Neural progenitor cell (in vitro differentiated cells): ENCODE results near the gene LCA5L. TPM values are rescaled to one million over a fixed set of nuclear protein-coding genes. Genes with fewer than 3 reads are reported as not detected.

Source experiments
- DNase-seq: peaks from one replicate; pipeline ENCODE4 v3.0.0-alpha.2; 2016; ENCODE audit warnings: low spot score
- H2AFZ ChIP-seq: fragments of 200-600 bp; sonication (generic); replicated peaks from 2 replicates; pipeline ENCODE4 v1.6.1; 2016; ENCODE audit warnings: antibody characterized with exemption
- H3F3A ChIP-seq: fragments of 200-600 bp; sonication (generic); 2 replicates; pipeline ENCODE4 v1.6.1; 2016; ENCODE audit warnings: antibody characterized with exemption, low read depth
- H3K27ac ChIP-seq: fragments of 200-600 bp; sonication (generic); 2 replicates; pipeline ENCODE4 v1.5.1; 2016; ENCODE audit warnings: mild to moderate bottlenecking
- H3K27me3 ChIP-seq: fragments of 200-600 bp; sonication (generic); 2 replicates; pipeline ENCODE4 v1.6.1; 2016; ENCODE audit warnings: mild to moderate bottlenecking, moderate library complexity
- H3K36me3 ChIP-seq: fragments of 200-600 bp; sonication (generic); 2 replicates; pipeline ENCODE4 v1.5.1; 2016
- H3K4me1 ChIP-seq: fragments of 200-600 bp; sonication (generic); 2 replicates; pipeline ENCODE4 v1.6.1; 2016; ENCODE audit warnings: mixed run types
- H3K4me2 ChIP-seq: fragments of 200-600 bp; sonication (generic); 2 replicates; pipeline ENCODE4 v1.6.1; 2016
- H3K4me3 ChIP-seq: fragments of 200-600 bp; sonication (generic); 2 replicates; pipeline ENCODE4 v1.5.1; 2016
- H3K79me2 ChIP-seq: fragments of 200-600 bp; sonication (generic); 2 replicates; pipeline ENCODE4 v1.6.1; 2016; ENCODE audit warnings: low read depth
- H3K9ac ChIP-seq: fragments of 200-600 bp; sonication (generic); 2 replicates; pipeline ENCODE4 v1.6.1; 2016
- H3K9me3 ChIP-seq: fragments of 200-600 bp; sonication (generic); 2 replicates; pipeline ENCODE4 v1.5.1; 2016; ENCODE audit warnings: low read depth
- H4K20me1 ChIP-seq: fragments of 200-600 bp; sonication (generic); 2 replicates; pipeline ENCODE4 v1.6.1; 2016; ENCODE audit warnings: low read depth
- H3K27ac Mint-ChIP-seq: 3 replicates; pipeline ENCODE4 v1.8.0; 2021; ENCODE audit warnings: mixed read lengths
- H3K27me3 Mint-ChIP-seq: 2 replicates; pipeline ENCODE4 v1.8.0; 2022; ENCODE audit warnings: low read depth, mild to moderate bottlenecking, inconsistent platforms, moderate library complexity, mixed read lengths; ENCODE audit not compliant: insufficient read depth
- H3K36me3 Mint-ChIP-seq: 3 replicates; pipeline ENCODE4 v1.8.0; 2021; ENCODE audit warnings: mixed read lengths
- H3K4me1 Mint-ChIP-seq: 3 replicates; pipeline ENCODE4 v1.8.0; 2021; ENCODE audit warnings: mixed read lengths
- H3K4me3 Mint-ChIP-seq: 3 replicates; pipeline ENCODE4 v1.8.0; 2021; ENCODE audit warnings: mild to moderate bottlenecking, moderate library complexity, mixed read lengths
- H3K9me3 Mint-ChIP-seq: 3 replicates; pipeline ENCODE4 v1.8.0; 2020; ENCODE audit warnings: mixed read lengths
- EZH2 ChIP-seq: fragments of 200-600 bp; sonication (generic); IDR thresholded peaks from 2 replicates; pipeline ENCODE4 v1.6.1; 2017; ENCODE audit warnings: antibody characterized with exemption, mild to moderate bottlenecking, moderate library complexity
- EZH2phosphoT487 ChIP-seq: fragments of 200-600 bp; sonication (generic); IDR thresholded peaks from 2 replicates; pipeline ENCODE4 v1.6.1; 2017; ENCODE audit warnings: antibody characterized with exemption
- total RNA-seq: library from RNA; depleted of rRNA; stranded (reverse); fragments of >200 nt; gene quantifications from 2 replicates; pipeline ENCODE4 v1.2.3, GENCODE V29; 2015; ENCODE audit warnings: low replicate concordance
- TF ChIP-seq, protein P1 (sequence below): fragments of 200-600 bp; sonication (generic); IDR thresholded peaks from 2 replicates; pipeline ENCODE4 v1.5.1; 2017; ENCODE audit warnings: antibody characterized with exemption, mild to moderate bottlenecking

LCA5L gene
- total RNA-seq, 1 donor from 2014 or later, result 4.7 TPM

DNA sequence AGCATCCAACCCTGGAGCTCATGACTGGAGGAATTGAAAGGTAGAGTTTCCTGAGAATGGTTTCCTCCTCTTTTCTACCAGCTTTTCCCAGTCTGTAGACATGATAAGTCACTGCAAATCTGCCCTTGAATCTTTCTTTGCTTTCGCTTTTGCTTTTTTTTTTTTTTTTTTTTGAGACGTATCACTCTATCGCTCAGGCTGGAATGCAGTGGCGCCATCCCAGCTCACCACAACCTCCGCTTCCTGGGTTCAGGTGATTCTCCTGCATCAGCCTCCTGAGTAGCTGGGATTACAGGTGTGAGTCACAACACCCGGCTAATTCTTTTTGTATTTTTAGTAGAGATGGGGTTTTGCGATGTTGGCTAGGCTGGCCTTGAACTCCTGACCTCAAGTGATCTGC is 1.7 kb upstream of the LCA5L start:
- Histone ChIP-seq H3K27me3 (no peaks in the 10 kb centered on the region), H3K9ac (no peak overlapping the region), H3K9me3 (no peaks in the 10 kb centered on the region), H3F3A (peaks cover 22% of the 10 kb centered on the region), H3K4me2 (no peak overlapping the region), H3K4me1 (peaks cover 29% of the 10 kb centered on the region), H3K4me3 (no peak overlapping the region), H3K36me3 (no peaks in the 10 kb centered on the region), H3K79me2 (no peaks in the 10 kb centered on the region), H3K27ac (no peak overlapping the region), H2AFZ (no peak overlapping the region), H4K20me1 (no peaks in the 10 kb centered on the region)
- peaks cover 24% of the 10 kb centered on the region for H3K4me1 Mint-ChIP-seq
- peak overlapping the region; percentile 92 for H3K4me3 Mint-ChIP-seq
- peaks cover 2% of the 10 kb centered on the region for H3K9me3 Mint-ChIP-seq
- H3K27ac Mint-ChIP-seq, result no peak overlapping the region
- H3K27me3 Mint-ChIP-seq, result no peaks in the 10 kb centered on the region
- no peak for TF ChIP-seq EZH2
- TF ChIP-seq, protein P1, sequence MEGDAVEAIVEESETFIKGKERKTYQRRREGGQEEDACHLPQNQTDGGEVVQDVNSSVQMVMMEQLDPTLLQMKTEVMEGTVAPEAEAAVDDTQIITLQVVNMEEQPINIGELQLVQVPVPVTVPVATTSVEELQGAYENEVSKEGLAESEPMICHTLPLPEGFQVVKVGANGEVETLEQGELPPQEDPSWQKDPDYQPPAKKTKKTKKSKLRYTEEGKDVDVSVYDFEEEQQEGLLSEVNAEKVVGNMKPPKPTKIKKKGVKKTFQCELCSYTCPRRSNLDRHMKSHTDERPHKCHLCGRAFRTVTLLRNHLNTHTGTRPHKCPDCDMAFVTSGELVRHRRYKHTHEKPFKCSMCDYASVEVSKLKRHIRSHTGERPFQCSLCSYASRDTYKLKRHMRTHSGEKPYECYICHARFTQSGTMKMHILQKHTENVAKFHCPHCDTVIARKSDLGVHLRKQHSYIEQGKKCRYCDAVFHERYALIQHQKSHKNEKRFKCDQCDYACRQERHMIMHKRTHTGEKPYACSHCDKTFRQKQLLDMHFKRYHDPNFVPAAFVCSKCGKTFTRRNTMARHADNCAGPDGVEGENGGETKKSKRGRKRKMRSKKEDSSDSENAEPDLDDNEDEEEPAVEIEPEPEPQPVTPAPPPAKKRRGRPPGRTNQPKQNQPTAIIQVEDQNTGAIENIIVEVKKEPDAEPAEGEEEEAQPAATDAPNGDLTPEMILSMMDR, result no peak
- TF ChIP-seq EZH2phosphoT487, result no peak
- DNase-seq, result no peak
- peaks cover 2% of the 10 kb centered on the region for H3K36me3 Mint-ChIP-seq

DNA sequence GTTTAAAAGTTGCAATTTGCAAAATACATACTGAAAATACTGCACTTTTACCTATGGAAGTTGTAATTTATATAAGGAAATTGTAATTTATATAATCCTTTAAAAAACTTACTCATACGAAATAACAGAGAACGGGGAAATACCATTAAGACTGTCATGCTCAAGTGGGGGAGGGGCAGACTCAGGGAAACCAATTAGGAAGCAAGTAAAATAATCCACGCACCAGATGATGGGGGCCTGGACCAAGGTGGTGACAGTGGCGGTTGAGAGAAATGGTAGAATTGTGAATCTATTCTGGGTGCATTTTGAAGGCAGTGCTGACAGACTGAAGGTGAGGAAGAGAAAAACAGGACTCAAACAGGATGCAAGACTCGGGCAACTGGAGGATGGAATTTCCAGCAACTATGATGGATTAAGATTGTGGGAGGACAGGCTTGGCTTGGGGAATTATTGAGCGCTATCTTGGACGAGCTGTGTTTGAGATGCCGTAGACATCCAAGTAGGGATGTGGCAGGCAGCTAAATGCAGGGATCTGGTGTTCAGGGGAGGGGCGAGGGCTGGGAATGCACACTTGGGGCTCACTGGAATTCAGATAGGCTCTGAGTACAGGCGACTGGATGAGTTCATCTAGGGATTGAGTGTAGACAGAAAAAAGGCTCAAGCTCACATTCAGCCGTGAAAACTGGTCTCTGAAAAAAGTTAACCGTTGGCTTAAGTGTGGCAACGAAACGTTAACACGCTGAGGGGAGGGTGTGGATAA is 977 bp downstream of the LCA5L start:
- H3K4me1 ChIP-seq, result peaks cover 24% of the 10 kb centered on the region
- H3K36me3 ChIP-seq, result no peaks in the 10 kb centered on the region
- peak overlapping the region; percentile 80 for H2AFZ ChIP-seq
- Mint-ChIP-seq H3K4me3 (peak overlapping the region; percentile 92), H3K4me1 (peaks cover 13% of the 10 kb centered on the region), H3K27ac (peak overlapping the region; percentile 11), H3K36me3 (peaks cover 2% of the 10 kb centered on the region), H3K27me3 (peaks cover under 1% of the 10 kb centered on the region), H3K9me3 (peaks cover 2% of the 10 kb centered on the region)
- H3K4me3 ChIP-seq, result peak overlapping the region; percentile 90
- no peak overlapping the region for H3K27ac ChIP-seq
- peak; percentile 64 for DNase-seq
- H4K20me1 ChIP-seq, result no peaks in the 10 kb centered on the region
- H3K9ac ChIP-seq, result peak overlapping the region; percentile 51
- no peaks in the 10 kb centered on the region for H3K79me2 ChIP-seq
- no peaks in the 10 kb centered on the region for H3K27me3 ChIP-seq
- peaks cover 11% of the 10 kb centered on the region for H3F3A ChIP-seq
- peak overlapping the region; percentile 96 for H3K4me2 ChIP-seq
- TF ChIP-seq EZH2phosphoT487 (no peak), EZH2 (no peak)
- TF ChIP-seq, protein P1, result no peak
- H3K9me3 ChIP-seq, result no peaks in the 10 kb centered on the region

DNA sequence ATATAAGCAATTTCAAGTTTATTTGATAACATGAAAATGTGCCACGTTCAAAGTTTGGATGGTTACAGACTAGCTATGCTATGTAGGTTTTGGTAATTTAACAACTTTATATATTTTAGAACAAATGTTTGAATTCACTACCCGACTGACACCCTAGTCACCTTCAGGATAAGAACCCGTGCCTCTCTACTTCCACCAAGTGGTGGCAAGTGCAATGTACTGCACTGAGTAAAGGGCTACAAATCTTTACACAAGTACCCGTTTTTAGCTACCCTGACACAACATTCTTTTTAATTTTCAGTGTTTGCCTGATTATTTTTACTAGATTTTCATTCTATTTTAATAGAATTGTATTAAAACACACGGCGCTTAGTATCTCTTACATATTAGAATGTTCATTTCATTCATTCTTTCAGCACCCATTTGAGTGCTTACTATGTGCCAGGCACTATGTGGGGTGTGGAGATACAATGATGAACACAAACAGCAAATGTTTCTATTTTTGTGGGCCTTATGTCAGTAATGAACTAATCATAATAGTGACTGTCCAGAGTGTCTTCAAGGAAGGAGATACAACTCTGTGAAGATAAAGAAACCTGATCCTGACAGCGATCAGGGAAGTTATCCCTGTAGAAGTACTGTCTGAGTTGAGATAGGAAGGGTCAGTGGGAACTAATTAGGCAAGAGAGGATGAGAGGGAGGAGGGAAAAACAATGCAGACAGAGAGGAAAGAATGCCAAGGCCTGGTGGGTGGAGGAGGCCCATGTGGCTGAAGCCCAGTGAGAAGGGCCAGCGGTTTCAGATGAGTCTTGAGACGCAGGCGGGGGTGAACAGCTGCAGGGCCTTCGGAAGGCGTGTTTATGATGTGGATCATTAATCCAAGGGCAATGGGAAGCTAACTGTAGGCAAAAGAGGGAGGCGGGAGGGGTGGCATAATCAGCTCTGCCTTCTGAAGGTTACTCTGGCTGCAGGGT is 3.8 kb downstream of the LCA5L start:
- Mint-ChIP-seq H3K4me3 (no peak overlapping the region), H3K27ac (no peak overlapping the region), H3K4me1 (peaks cover 13% of the 10 kb centered on the region), H3K27me3 (peaks cover 2% of the 10 kb centered on the region), H3K36me3 (peaks cover 3% of the 10 kb centered on the region), H3K9me3 (no peaks in the 10 kb centered on the region)
- no peaks in the 10 kb centered on the region for H3K9me3 ChIP-seq
- H3K27ac ChIP-seq, result no peak overlapping the region
- H2AFZ ChIP-seq, result no peak overlapping the region
- no peaks in the 10 kb centered on the region for H3K36me3 ChIP-seq
- peaks cover 24% of the 10 kb centered on the region for H3K4me1 ChIP-seq
- H3F3A ChIP-seq, result peaks cover 11% of the 10 kb centered on the region
- peak overlapping the region; percentile 50 for H3K4me2 ChIP-seq
- H3K4me3 ChIP-seq, result no peak overlapping the region
- H4K20me1 ChIP-seq, result no peaks in the 10 kb centered on the region
- H3K27me3 ChIP-seq, result no peaks in the 10 kb centered on the region
- peak; percentile 59 for DNase-seq
- TF ChIP-seq, protein P1, result peak; percentile 79
- no peak for TF ChIP-seq EZH2
- H3K79me2 ChIP-seq, result no peaks in the 10 kb centered on the region
- no peak overlapping the region for H3K9ac ChIP-seq
